WTC11 (cell line): ENCODE results near the gene C20orf204. TPM values are rescaled to one million over a fixed set of nuclear protein-coding genes. Genes with fewer than 3 reads are reported as not detected.
A peak's percentile ranks its signal among the peaks of the same experiment; 100 is the strongest.

Source experiments
- ATAC-seq: fragments of 200-7000 bp; cut with Tn5 transposase; 2 replicates; pipeline ENCODE4 v1.10.0; 2021; ENCODE audit warnings: mild to moderate bottlenecking, moderate library complexity
- CTCF ChIA-PET: fragments of 300-600 bp; sonication (Branson Sonifier 250); formaldehyde crosslinking; loops from one replicate; lab custom pipeline; 2021; ENCODE audit warnings: antibody characterized with exemption; lab: Charles Lee
- POLR2A ChIA-PET: fragments of 350-600 bp; sonication (Branson Sonifier 250); formaldehyde crosslinking; loops from one replicate; lab custom pipeline; 2021; ENCODE audit warnings: antibody characterized with exemption; lab: Charles Lee
- DNase-seq: peaks from one replicate; pipeline ENCODE4 v3.0.0; 2021; ENCODE audit warnings: low spot score
- H3K27ac Mint-ChIP-seq: 2 replicates; pipeline ENCODE4 v1.8.0; 2021; ENCODE audit warnings: mixed read lengths
- H3K27me3 Mint-ChIP-seq: 2 replicates; pipeline ENCODE4 v1.8.0; 2021; ENCODE audit warnings: low read depth, mild to moderate bottlenecking, moderate library complexity, mixed read lengths
- H3K36me3 Mint-ChIP-seq: 2 replicates; pipeline ENCODE4 v1.8.0; 2021; ENCODE audit warnings: mixed read lengths
- H3K4me1 Mint-ChIP-seq: 2 replicates; pipeline ENCODE4 v1.8.0; 2022; ENCODE audit warnings: mixed read lengths
- H3K4me3 Mint-ChIP-seq: 2 replicates; pipeline ENCODE4 v1.8.0; 2021; ENCODE audit warnings: mild to moderate bottlenecking, moderate library complexity, mixed read lengths
- H3K9me3 Mint-ChIP-seq: 2 replicates; pipeline ENCODE4 v1.8.0; 2021; ENCODE audit warnings: mixed read lengths
- AR ChIP-seq: fragments of 250-450 bp; sonication (Bioruptor Pico); IDR thresholded peaks from 2 replicates; pipeline ENCODE4 v1.9.0; 2021; ENCODE audit warnings: mild to moderate bottlenecking
- JUN ChIP-seq: sonication (generic); formaldehyde crosslinking; IDR thresholded peaks from 2 replicates; pipeline ENCODE4 v1.8.0; 2023; ENCODE audit warnings: mild to moderate bottlenecking, missing genetic modification reagents
- PRDM15 ChIP-seq: sonication (generic); formaldehyde crosslinking; IDR thresholded peaks from 2 replicates; pipeline ENCODE4 v1.8.0; 2022; ENCODE audit warnings: missing genetic modification reagents
- SMAD3 ChIP-seq: sonication (generic); formaldehyde crosslinking; IDR thresholded peaks from 2 replicates; pipeline ENCODE4 v1.8.0; 2022; ENCODE audit warnings: missing genetic modification reagents, mild to moderate bottlenecking, borderline replicate concordance
- SMAD4 ChIP-seq: sonication (generic); formaldehyde crosslinking; IDR thresholded peaks from 2 replicates; pipeline ENCODE4 v1.8.0; 2022; ENCODE audit warnings: mild to moderate bottlenecking, missing genetic modification reagents
- TEAD1 ChIP-seq: sonication (generic); formaldehyde crosslinking; IDR thresholded peaks from 2 replicates; pipeline ENCODE4 v1.8.0; 2022; ENCODE audit warnings: mild to moderate bottlenecking, missing genetic modification reagents
- ZNF281 ChIP-seq: sonication (generic); formaldehyde crosslinking; IDR thresholded peaks from 2 replicates; pipeline ENCODE4 v1.8.0; 2023; ENCODE audit warnings: mild to moderate bottlenecking, missing genetic modification reagents
- ZNF671 ChIP-seq: fragments of 250-450 bp; sonication (Bioruptor Pico); IDR thresholded peaks from 2 replicates; pipeline ENCODE4 v1.8.0; 2021; ENCODE audit warnings: mild to moderate bottlenecking
- total RNA-seq: library from RNA; stranded (reverse); gene quantifications from 3 replicates; pipeline ENCODE4 v1.2.3, GENCODE V29; 2021
- TF ChIP-seq, protein P1 (sequence below): sonication (generic); formaldehyde crosslinking; IDR thresholded peaks from 2 replicates; pipeline ENCODE4 v1.8.0; 2023; ENCODE audit warnings: missing genetic modification reagents

Gene C20orf204
- total RNA-seq, 1 experiment from 2014 or later, result 2.1 TPM

- Mint-ChIP-seq H3K4me3 (no peak overlapping the region; the same call in 1 of the 2 replicates), H3K9me3 (no peaks in the 10 kb centered on the region), H3K4me1 (peaks cover 28% of the 10 kb centered on the region), H3K27me3 (peaks cover 33% of the 10 kb centered on the region), H3K27ac (no peak overlapping the region), H3K36me3 (peaks cover 5% of the 10 kb centered on the region; the same call in 1 of the 2 replicates)
- TF ChIP-seq ZNF281 (CRISPR knock-in tag), result no peak
- no peak for TF ChIP-seq AR (CRISPR knock-in tag)
- no peak for TF ChIP-seq SMAD3
- TF ChIP-seq, protein P1, sequence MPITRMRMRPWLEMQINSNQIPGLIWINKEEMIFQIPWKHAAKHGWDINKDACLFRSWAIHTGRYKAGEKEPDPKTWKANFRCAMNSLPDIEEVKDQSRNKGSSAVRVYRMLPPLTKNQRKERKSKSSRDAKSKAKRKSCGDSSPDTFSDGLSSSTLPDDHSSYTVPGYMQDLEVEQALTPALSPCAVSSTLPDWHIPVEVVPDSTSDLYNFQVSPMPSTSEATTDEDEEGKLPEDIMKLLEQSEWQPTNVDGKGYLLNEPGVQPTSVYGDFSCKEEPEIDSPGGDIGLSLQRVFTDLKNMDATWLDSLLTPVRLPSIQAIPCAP (CRISPR knock-in tag), result no peak
- no peak for TF ChIP-seq SMAD4 (CRISPR knock-in tag)
- no peak for TF ChIP-seq ZNF671 (CRISPR knock-in tag)
- no peak for TF ChIP-seq JUN (CRISPR knock-in tag)
- no peak for TF ChIP-seq TEAD1 (CRISPR knock-in tag)
- no peak for TF ChIP-seq PRDM15 (CRISPR knock-in tag)
- ATAC-seq (no peak), DNase-seq (no peak)
- ChIA-PET CTCF (interaction anchor here (1.0 to 6.1 kb wide), 5 partner anchors 13 to 182 kb away, joined by 3 to 51 read pairs (median 6); partner anchors contain the start of genes LKAAEAR1, PRPF6, SAMD10 and SOX18), POLR2A (no interaction called here)
Observed at GRCh38 chr20:64037199-64037497, 1.2 kb downstream of the C20orf204 start.

DNA sequence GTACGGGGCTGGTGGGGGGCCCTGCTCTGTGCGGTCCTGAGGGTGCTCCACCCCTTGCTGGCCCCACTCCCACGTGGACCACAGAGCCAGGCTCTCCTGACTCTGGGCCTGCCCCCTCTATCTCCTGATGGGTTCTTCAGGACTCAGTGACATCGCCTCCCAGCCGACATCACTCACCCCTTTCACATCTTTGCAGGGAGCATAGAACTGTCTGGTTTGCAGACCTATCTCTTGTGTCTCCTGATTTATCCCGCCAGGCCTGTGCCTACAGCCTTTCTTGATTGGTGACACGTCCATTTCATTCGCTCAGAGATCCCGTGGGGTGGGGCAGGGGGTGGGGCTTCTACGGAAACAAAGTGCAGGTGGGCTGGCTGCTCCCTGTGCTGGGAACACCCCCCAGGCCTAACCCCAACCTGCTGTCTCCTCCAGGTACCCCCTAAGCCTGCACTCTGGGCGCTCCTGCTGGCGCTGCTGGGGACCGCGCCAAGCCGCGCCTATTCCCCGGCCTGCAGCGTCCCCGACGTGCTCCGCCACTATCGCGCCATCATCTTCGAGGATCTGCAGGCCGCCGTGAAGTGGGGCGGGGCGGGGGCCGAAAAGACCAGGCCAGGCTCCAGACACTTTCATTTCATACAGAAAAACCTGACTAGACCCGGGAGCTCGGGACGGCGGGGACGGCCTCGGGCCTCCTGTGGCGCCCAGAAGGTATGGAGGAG, 1.7 kb downstream of the C20orf204 start:
- CTCF ChIA-PET, result interaction anchor here (0.7 to 6.1 kb wide), 17 partner anchors 10 to 182 kb away, joined by 3 to 53 read pairs (median 6); partner anchors contain the start of genes LKAAEAR1, PRPF6, SAMD10 and SOX18
- H3K4me1 Mint-ChIP-seq, result peaks cover 28% of the 10 kb centered on the region
- ATAC-seq (peak; percentile 19), DNase-seq (peak; percentile 50)
- H3K27me3 Mint-ChIP-seq, result peaks cover 35% of the 10 kb centered on the region
- no peak for TF ChIP-seq AR (CRISPR knock-in tag)
- no peaks in the 10 kb centered on the region for H3K9me3 Mint-ChIP-seq
- H3K4me3 Mint-ChIP-seq, result peak overlapping the region; percentile 63
- POLR2A ChIA-PET, result no interaction called here
- peaks cover 5% of the 10 kb centered on the region; the same call in 1 of the 2 replicates for H3K36me3 Mint-ChIP-seq
- H3K27ac Mint-ChIP-seq, result no peak overlapping the region
